Smooth muscle cell of bladder (primary cell): Measurements from ENCODE around the gene DLG5. TPM values are rescaled to one million over a fixed set of nuclear protein-coding genes. Genes with fewer than 3 reads are reported as not detected.

Source experiments
- total RNA-seq: library from RNA; depleted of rRNA; stranded (reverse); fragments of >200 nt; gene quantifications from 2 replicates; pipeline ENCODE4 v1.2.3, GENCODE V29; 2014

Gene DLG5, protein sequence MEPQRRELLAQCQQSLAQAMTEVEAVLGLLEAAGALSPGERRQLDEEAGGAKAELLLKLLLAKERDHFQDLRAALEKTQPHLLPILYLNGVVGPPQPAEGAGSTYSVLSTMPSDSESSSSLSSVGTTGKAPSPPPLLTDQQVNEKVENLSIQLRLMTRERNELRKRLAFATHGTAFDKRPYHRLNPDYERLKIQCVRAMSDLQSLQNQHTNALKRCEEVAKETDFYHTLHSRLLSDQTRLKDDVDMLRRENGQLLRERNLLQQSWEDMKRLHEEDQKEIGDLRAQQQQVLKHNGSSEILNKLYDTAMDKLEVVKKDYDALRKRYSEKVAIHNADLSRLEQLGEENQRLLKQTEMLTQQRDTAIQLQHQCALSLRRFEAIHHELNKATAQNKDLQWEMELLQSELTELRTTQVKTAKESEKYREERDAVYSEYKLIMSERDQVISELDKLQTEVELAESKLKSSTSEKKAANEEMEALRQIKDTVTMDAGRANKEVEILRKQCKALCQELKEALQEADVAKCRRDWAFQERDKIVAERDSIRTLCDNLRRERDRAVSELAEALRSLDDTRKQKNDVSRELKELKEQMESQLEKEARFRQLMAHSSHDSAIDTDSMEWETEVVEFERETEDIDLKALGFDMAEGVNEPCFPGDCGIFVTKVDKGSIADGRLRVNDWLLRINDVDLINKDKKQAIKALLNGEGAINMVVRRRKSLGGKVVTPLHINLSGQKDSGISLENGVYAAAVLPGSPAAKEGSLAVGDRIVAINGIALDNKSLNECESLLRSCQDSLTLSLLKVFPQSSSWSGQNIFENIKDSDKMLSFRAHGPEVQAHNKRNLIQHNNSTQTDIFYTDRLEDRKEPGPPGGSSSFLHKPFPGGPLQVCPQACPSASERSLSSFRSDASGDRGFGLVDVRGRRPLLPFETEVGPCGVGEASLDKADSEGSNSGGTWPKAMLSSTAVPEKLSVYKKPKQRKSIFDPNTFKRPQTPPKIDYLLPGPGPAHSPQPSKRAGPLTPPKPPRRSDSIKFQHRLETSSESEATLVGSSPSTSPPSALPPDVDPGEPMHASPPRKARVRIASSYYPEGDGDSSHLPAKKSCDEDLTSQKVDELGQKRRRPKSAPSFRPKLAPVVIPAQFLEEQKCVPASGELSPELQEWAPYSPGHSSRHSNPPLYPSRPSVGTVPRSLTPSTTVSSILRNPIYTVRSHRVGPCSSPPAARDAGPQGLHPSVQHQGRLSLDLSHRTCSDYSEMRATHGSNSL (N-terminal part only)
- 21.9 and 37.8 TPM in 2 replicates for total RNA-seq

GRCh38 chr10:77926566-77927401 is at the start of gene DLG5:
Gene DLG5, minus strand, starts transcription at chr10:77926755. Its CDS starts 235 bp downstream, at chr10:77926520.

Other genes with a start within 250 kb of the DLG5 start
- 12.5 and 13.0 TPM in 2 replicates for gene POLR3A, start 102.8 kb upstream of the DLG5 start, total RNA-seq
- 3,143 and 3,273 TPM in 2 replicates for gene RPS24, start 107.1 kb upstream of the DLG5 start, total RNA-seq